K562 (cell line): Measurements from ENCODE around the gene PRPSAP2. TPM values are rescaled to one million over a fixed set of nuclear protein-coding genes. Genes with fewer than 3 reads are reported as not detected.

Source experiments
- ATAC-seq: fragments of 200-7000 bp; cut with Tn5 transposase; 3 replicates; pipeline ENCODE4 v1.9.1; 2020; ENCODE audit warnings: moderate library complexity
- BruUV-seq: library from RNA; stranded (reverse); fragments of 400-500 nt; replicated peaks from 2 replicates; lab custom pipeline; 2021; lab: Mats Ljungman, UMichigan
- CTCF ChIA-PET: fragments of 300-600 bp; formaldehyde crosslinking; extraction: SDS; loops from one replicate; lab custom pipeline; 2021; ENCODE audit warnings: low intra/inter-chr PET ratio; lab: Yijun Ruan, JAX
- POLR2A ChIA-PET: fragments of 300-600, 350-650 bp; sonication (Branson Sonifier 250); formaldehyde crosslinking; extraction: SDS; loops from one replicate; lab custom pipeline; 2021; ENCODE audit warnings: antibody characterized with exemption, inconsistent platforms; lab: Yijun Ruan, JAX
- DNase-seq, 4 experiments: peaks; one replicate each; pipeline versions ENCODE4 v3.0.0 to v3.0.0-alpha.2; 2011 to 2018; ENCODE audit warnings: low spot score in 3 of 4, mixed read lengths in 3 of 4; ENCODE audit errors: extremely low read depth in 1 of 4
- FAIRE-seq: peaks from 2 replicates; lab custom pipeline; 2011; peaks lifted over from hg19 to GRCh38; lab: Jason Lieb, UNC
- H2AFZ ChIP-seq: 2 replicates; pipeline ENCODE4 v1.6.0; 2011; ENCODE audit warnings: low read depth, low read length, control low read depth, inconsistent platforms
- H3K27ac ChIP-seq: fragments of 200-600 bp; 3 replicates; pipeline ENCODE4 v1.8.0; 2011; ENCODE audit warnings: low read depth, mild to moderate bottlenecking, control low read depth, inconsistent platforms, low read length, moderate library complexity, mixed read lengths; ENCODE audit errors: extremely low read depth
- H3K27me3 ChIP-seq, 2 experiments: fragments of 300-600 bp in 1 of 2; 2 replicates in 1 of 2; 3 replicates in 1 of 2; pipeline versions ENCODE4 v1.6.0 to v1.8.0; 2011; ENCODE audit warnings: inconsistent platforms in 2 of 2, low read length in 2 of 2, mild to moderate bottlenecking in 1 of 2, mixed read lengths in 1 of 2, moderate library complexity in 1 of 2; ENCODE audit not compliant: control insufficient read depth in 2 of 2, insufficient read depth in 2 of 2
- H3K36me3 ChIP-seq: fragments of 300-600 bp; 3 replicates; pipeline ENCODE4 v1.8.0; 2011; ENCODE audit warnings: mild to moderate bottlenecking, low read length, inconsistent platforms; ENCODE audit not compliant: control insufficient read depth, insufficient read depth
- H3K4me1 ChIP-seq, 2 experiments: fragments of 200-600 bp in 1 of 2; replicated peaks in 1 of 2; 2 replicates in 1 of 2; 3 replicates in 1 of 2; pipeline versions ENCODE4 v1.5.1 to v1.8.0; 2011; ENCODE audit warnings: inconsistent platforms in 2 of 2, low read length in 2 of 2, mild to moderate bottlenecking in 1 of 2, mixed read lengths in 1 of 2, moderate library complexity in 1 of 2; ENCODE audit not compliant: control insufficient read depth in 2 of 2, insufficient read depth in 2 of 2
- H3K4me2 ChIP-seq: 2 replicates; pipeline ENCODE4 v1.6.1; 2011; ENCODE audit warnings: low read length, control low read depth, inconsistent platforms, mixed read lengths; ENCODE audit not compliant: insufficient read depth
- H3K4me3 ChIP-seq: fragments of 200-600 bp; sonication (generic), shearing (Covaris generic); 2 replicates; pipeline ENCODE4 v1.5.1; 2016; ENCODE audit warnings: control low read depth, inconsistent platforms
- H3K79me2 ChIP-seq: fragments of 200-600 bp; 3 replicates; pipeline ENCODE4 v1.8.0; 2011; ENCODE audit warnings: low read length, inconsistent platforms; ENCODE audit not compliant: control insufficient read depth, insufficient read depth
- H3K9ac ChIP-seq, 2 experiments: 2 replicates each; pipeline versions ENCODE4 v1.6.0 to v1.6.1; 2011; ENCODE audit warnings: low read depth in 2 of 2, low read length in 2 of 2, control low read depth in 1 of 2, inconsistent platforms in 1 of 2, mild to moderate bottlenecking in 1 of 2, mixed read lengths in 1 of 2; ENCODE audit not compliant: insufficient read depth in 1 of 2
- H3K9me1 ChIP-seq: one replicate; pipeline ENCODE4 v1.6.0; 2011; ENCODE audit warnings: inconsistent platforms, mild to moderate bottlenecking, low read length, moderate library complexity; ENCODE audit not compliant: control insufficient read depth, insufficient read depth
- H3K9me3 ChIP-seq: replicated peaks from 2 replicates; pipeline ENCODE4 v1.5.1; 2011; ENCODE audit warnings: low read depth, low read length, inconsistent platforms; ENCODE audit not compliant: control insufficient read depth, insufficient read depth
- H4K20me1 ChIP-seq: replicated peaks from 2 replicates; pipeline ENCODE4 v1.6.1; 2011; ENCODE audit warnings: low read length, inconsistent platforms, mixed read lengths; ENCODE audit not compliant: control insufficient read depth, insufficient read depth
- CBFA2T2 ChIP-seq: fragments of 450-650 bp; conservative IDR thresholded peaks from 2 replicates; pipeline ENCODE4 v1.6.1; 2017; ENCODE audit warnings: mild to moderate bottlenecking
- CHCHD3 ChIP-seq: fragments of 250-450 bp; sonication (Bioruptor Pico); IDR thresholded peaks from 2 replicates; pipeline ENCODE4 v2.1.2; 2022; ENCODE audit warnings: mild to moderate bottlenecking
- NFIC ChIP-seq: fragments of 450-650 bp; IDR thresholded peaks from 2 replicates; pipeline ENCODE4 v1.6.1; 2017; ENCODE audit warnings: mild to moderate bottlenecking, inconsistent platforms
- POLR3G ChIP-seq: IDR thresholded peaks from 2 replicates; pipeline ENCODE4 v1.6.1; 2011; ENCODE audit not compliant: insufficient read length, insufficient replicate concordance; ENCODE audit errors: extremely low read depth
- PREB ChIP-seq: sonication (generic); formaldehyde crosslinking; IDR thresholded peaks from 2 replicates; pipeline ENCODE4 v1.8.1; 2023; ENCODE audit warnings: mild to moderate bottlenecking, missing genetic modification reagents
- RBM22 ChIP-seq: fragments of 200-400 bp; formaldehyde crosslinking; IDR thresholded peaks from 2 replicates; pipeline ENCODE4 v1.6.1; 2018; ENCODE audit warnings: low read length, low read depth; ENCODE audit not compliant: poor library complexity, severe bottlenecking
- SNRNP70 ChIP-seq: fragments of 200-400 bp; formaldehyde crosslinking; optimal IDR thresholded peaks from 2 replicates; pipeline ENCODE3; 2017; ENCODE audit warnings: low read depth, low read length
- SP1 ChIP-seq: sonication (generic); formaldehyde crosslinking; IDR thresholded peaks from 2 replicates; pipeline ENCODE4 v1.8.1; 2022; ENCODE audit warnings: mild to moderate bottlenecking, missing genetic modification reagents
- WGBS: fragments of 100-300 bp; shearing (Covaris generic); methylation state at CpG from one replicate; pipeline ENCODE4 v1.1.6; 2016; ENCODE audit warnings: low coverage, mixed read lengths; ENCODE audit not compliant: insufficient coverage; ENCODE audit errors: missing lambda C conversion rate; 5-methylcytosine and 5-hydroxymethylcytosine counted together
- in situ Hi-C: fragments of 300-500 bp; cut with MboI; formaldehyde crosslinking; loops from 4 replicates; pipeline ENCODE4 v1.15.0; 2018; ENCODE audit warnings: inconsistent platforms, mixed read lengths
- intact Hi-C: fragments of 100-400 bp; cut with micrococcal nuclease; formaldehyde crosslinking; loops from 2 replicates; pipeline ENCODE4 v1.14.2; 2022
- polyA plus RNA-seq, 8 experiments: library from polyadenylated mRNA; depleted of rRNA in 4 of 8; stranded (reverse) in 5 of 8; unstranded in 3 of 8; fragments of >200 nt; fragmentation: Nextera tagmentation in 2 of 8; fragmentation: Illumina TruSeq in 1 of 8; extraction: Ambion mirVana in 2 of 8; extraction: Trizol in 1 of 8; gene quantifications; 2 replicates each; pipeline versions ENCODE4 v1.2.1 to v1.2.3, GENCODE V29; 2011 to 2014; ENCODE audit warnings: inconsistent platforms in 1 of 8, missing spikeins in 1 of 8
- total RNA-seq, 7 experiments: library from RNA; depleted of rRNA in 6 of 7; stranded (reverse); fragments of >200 nt in 6 of 7; fragmentation: Illumina TruSeq in 2 of 7; extraction: Trizol in 2 of 7; gene quantifications; 2 replicates each; pipeline versions ENCODE4 v1.2.1 to v1.2.3, GENCODE V29; 2011 to 2021; ENCODE audit warnings: low replicate concordance in 1 of 7
- TF ChIP-seq, protein P1 (sequence below): fragments of 450-650 bp; IDR thresholded peaks from 2 replicates; pipeline ENCODE4 v1.6.1; 2016; ENCODE audit warnings: low read depth, mild to moderate bottlenecking, moderate library complexity
- TF ChIP-seq, protein P2 (sequence below): sonication (generic); formaldehyde crosslinking; IDR thresholded peaks from 2 replicates; pipeline ENCODE4 v1.4.0; 2020; ENCODE audit warnings: mild to moderate bottlenecking, missing genetic modification reagents

PRPSAP2 gene
- total and polyA plus RNA-seq, 9 of the 15 experiments (the other 6 are each of a cell fraction or from before 2014, with no cell fraction given) = 15.5 to 56.7 (median 35.7) TPM

DNA sequence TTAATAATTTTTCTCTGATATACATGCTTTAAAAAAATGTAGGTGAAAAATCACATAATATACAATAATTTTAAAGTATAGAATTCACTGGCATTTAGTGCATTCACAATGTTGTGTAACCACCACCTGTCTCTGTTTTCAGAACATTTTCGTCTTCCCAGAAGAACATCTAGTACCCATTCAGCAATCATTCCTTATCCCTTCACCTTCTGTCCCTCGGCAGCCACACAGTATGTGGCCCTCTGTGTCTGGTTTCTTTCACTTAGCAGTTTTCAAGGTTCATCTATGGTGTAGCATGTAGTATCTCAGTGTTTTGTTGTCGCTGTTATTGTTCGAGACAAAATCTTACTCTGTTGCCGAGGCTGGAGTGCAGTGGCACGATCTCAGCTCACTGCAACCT, 33.6 kb downstream of the PRPSAP2 start:
- Histone ChIP-seq H4K20me1 (no peaks in the 10 kb centered on the region), H2AFZ (no peak overlapping the region), H3K9me1 (no peaks in the 10 kb centered on the region), H3K27ac (no peak overlapping the region), H3K36me3 (peaks cover 24% of the 10 kb centered on the region), H3K4me2 (no peak overlapping the region), H3K4me3 (no peak overlapping the region), H3K79me2 (no peaks in the 10 kb centered on the region), H3K9ac (no peak overlapping the region), H3K4me1 (no peaks in the 10 kb centered on the region), H3K27me3 (no peaks in the 10 kb centered on the region), H3K9me3 (no peaks in the 10 kb centered on the region)
- ATAC-seq (no peak), DNase-seq (no peak), FAIRE-seq (no peak)
- BruUV-seq = no TSS peak
- WGBS = 84% methylated on average over 6 of the region's 6 CpGs
- intact Hi-C loops (no loop called here), in situ Hi-C loops (no loop called here)
- ChIA-PET CTCF (no interaction called here), POLR2A (interaction anchor here (1.1 kb wide), 1 partner anchor 33 kb away, joined by 3 read pairs; no protein-coding TSS in a partner anchor)
- TF ChIP-seq PREB (CRISPR knock-in tag) (no peak), SP1 (no peak), SNRNP70 (no peak), CHCHD3 (no peak), RBM22 (no peak), CBFA2T2 (no peak), POLR3G (no peak), NFIC (no peak)
- TF ChIP-seq, protein P1, sequence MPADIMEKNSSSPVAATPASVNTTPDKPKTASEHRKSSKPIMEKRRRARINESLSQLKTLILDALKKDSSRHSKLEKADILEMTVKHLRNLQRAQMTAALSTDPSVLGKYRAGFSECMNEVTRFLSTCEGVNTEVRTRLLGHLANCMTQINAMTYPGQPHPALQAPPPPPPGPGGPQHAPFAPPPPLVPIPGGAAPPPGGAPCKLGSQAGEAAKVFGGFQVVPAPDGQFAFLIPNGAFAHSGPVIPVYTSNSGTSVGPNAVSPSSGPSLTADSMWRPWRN = no peak
- TF ChIP-seq, protein P2, sequence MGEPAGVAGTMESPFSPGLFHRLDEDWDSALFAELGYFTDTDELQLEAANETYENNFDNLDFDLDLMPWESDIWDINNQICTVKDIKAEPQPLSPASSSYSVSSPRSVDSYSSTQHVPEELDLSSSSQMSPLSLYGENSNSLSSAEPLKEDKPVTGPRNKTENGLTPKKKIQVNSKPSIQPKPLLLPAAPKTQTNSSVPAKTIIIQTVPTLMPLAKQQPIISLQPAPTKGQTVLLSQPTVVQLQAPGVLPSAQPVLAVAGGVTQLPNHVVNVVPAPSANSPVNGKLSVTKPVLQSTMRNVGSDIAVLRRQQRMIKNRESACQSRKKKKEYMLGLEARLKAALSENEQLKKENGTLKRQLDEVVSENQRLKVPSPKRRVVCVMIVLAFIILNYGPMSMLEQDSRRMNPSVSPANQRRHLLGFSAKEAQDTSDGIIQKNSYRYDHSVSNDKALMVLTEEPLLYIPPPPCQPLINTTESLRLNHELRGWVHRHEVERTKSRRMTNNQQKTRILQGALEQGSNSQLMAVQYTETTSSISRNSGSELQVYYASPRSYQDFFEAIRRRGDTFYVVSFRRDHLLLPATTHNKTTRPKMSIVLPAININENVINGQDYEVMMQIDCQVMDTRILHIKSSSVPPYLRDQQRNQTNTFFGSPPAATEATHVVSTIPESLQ (CRISPR knock-in tag) = no peak
